Hepatocyte (in vitro differentiated cells): ENCODE data around the gene MPZL1.

Experiments used
- CTCF ChIP-seq: fragments of 200-600 bp; sonication (generic); IDR thresholded peaks from 2 replicates; pipeline ENCODE4 v1.5.1; 2016; ENCODE audit warnings: antibody characterized with exemption, mild to moderate bottlenecking; ENCODE audit not compliant: poor library complexity
- EZH2 ChIP-seq: fragments of 200-600 bp; sonication (generic); IDR thresholded peaks from 2 replicates; pipeline ENCODE4 v1.6.1; 2016; ENCODE audit warnings: antibody characterized with exemption, mild to moderate bottlenecking, borderline replicate concordance
- EZH2phosphoT487 ChIP-seq: fragments of 200-600 bp; sonication (generic); IDR thresholded peaks from one replicate; pipeline ENCODE4 v1.6.1; 2018; ENCODE audit warnings: antibody characterized with exemption, mild to moderate bottlenecking, low read depth, moderate library complexity; ENCODE audit not compliant: unreplicated experiment, severe bottlenecking

DNA sequence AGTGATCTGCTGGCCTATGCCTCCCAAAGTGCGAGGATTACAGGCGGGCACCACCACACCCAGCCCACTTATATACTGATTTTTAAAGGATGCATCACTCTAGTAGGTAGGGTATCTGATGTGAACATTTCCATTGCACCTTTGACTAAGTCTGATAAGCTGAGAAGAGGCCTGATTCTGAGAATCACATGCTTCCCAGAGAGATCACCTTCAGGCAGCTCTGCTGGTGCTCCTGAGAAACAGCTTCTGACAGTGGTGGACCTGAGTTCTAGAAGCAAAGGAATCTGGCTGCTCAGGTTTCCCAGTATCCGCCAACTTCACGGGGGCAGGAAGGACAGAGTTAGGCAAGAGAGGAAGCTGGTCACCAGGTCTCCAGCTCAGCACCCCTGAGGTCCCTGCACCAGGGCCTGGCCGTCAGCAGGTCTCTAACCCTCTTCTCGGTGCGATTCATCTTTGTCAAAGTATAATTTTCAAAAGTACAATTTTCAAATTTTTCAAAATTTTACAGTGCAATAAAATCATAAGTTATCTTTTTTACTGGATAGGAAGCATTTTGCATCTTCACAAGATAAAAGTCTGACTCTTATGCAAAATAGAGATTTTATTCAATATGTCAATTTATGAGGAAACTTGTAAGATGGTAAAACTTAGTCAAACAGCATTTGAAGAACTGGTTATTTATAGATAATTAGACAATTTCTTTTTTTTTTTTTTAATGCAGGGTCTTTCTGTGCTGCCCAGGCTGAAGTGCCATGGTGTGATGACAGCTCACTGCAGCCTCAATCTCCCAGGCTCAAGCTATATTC is 25.8 kb upstream of the MPZL1 start:
- TF ChIP-seq CTCF, result no peak
- no peak for TF ChIP-seq EZH2
- TF ChIP-seq EZH2phosphoT487, result no peak
